Naive B cell (primary cell): ENCODE measurements around the gene YPEL2. TPM values are rescaled to one million over a fixed set of nuclear protein-coding genes. Genes with fewer than 3 reads are reported as not detected.
A peak's percentile ranks its signal among the peaks of the same experiment; 100 is the strongest.

Experiments
- ATAC-seq, 2 donors: fragments of 150-1000 bp; cut with Tn5 transposase; 2 replicates each; pipeline ENCODE4 v1.10.0; 2021; ENCODE audit warnings: low read depth in 2 of 2, mild to moderate bottlenecking in 2 of 2, moderate library complexity in 2 of 2
- DNase-seq: peaks from one replicate; pipeline ENCODE4 v3.0.0; 2022
- H3K27ac Mint-ChIP-seq, 6 donors: one replicate each; pipeline ENCODE4 v1.8.0; 2020 to 2022; ENCODE audit warnings: mild to moderate bottlenecking in 6 of 6, mixed read lengths in 6 of 6, moderate library complexity in 5 of 6, inconsistent platforms in 2 of 6
- H3K27me3 Mint-ChIP-seq, 3 donors: one replicate each; pipeline ENCODE4 v1.8.0; 2021 to 2022; ENCODE audit warnings: mixed read lengths in 3 of 3, mild to moderate bottlenecking in 1 of 3
- H3K36me3 Mint-ChIP-seq, 2 donors: one replicate each; pipeline ENCODE4 v1.8.0; 2020 to 2022; ENCODE audit warnings: mixed read lengths in 2 of 2, inconsistent platforms in 1 of 2, mild to moderate bottlenecking in 1 of 2
- H3K4me1 Mint-ChIP-seq, 3 donors: one replicate each; pipeline ENCODE4 v1.8.0; 2020 to 2022; ENCODE audit warnings: mixed read lengths in 3 of 3, inconsistent platforms in 1 of 3, mild to moderate bottlenecking in 1 of 3, moderate library complexity in 1 of 3
- H3K4me3 Mint-ChIP-seq, 8 donors: one replicate each; pipeline ENCODE4 v1.8.0; 2020 to 2022; ENCODE audit warnings: mild to moderate bottlenecking in 8 of 8, mixed read lengths in 8 of 8, moderate library complexity in 8 of 8, inconsistent platforms in 2 of 8
- H3K9me3 Mint-ChIP-seq, 7 donors: one replicate each; pipeline ENCODE4 v1.8.0; 2020 to 2022; ENCODE audit warnings: mixed read lengths in 7 of 7, mild to moderate bottlenecking in 5 of 7, inconsistent platforms in 2 of 7, moderate library complexity in 1 of 7
- polyA plus RNA-seq, 6 donors: library from polyadenylated mRNA; unstranded; fragments of 300-500 nt; fragmentation: Illumina TruSeq; gene quantifications; one replicate each; pipeline ENCODE4 v1.2.3, GENCODE V29; 2021; ENCODE audit warnings: low read depth in 6 of 6

Gene YPEL2
- polyA plus RNA-seq, 6 donors from 2014 or later = 18.8 to 42.5 (median 32.3) TPM

DNA sequence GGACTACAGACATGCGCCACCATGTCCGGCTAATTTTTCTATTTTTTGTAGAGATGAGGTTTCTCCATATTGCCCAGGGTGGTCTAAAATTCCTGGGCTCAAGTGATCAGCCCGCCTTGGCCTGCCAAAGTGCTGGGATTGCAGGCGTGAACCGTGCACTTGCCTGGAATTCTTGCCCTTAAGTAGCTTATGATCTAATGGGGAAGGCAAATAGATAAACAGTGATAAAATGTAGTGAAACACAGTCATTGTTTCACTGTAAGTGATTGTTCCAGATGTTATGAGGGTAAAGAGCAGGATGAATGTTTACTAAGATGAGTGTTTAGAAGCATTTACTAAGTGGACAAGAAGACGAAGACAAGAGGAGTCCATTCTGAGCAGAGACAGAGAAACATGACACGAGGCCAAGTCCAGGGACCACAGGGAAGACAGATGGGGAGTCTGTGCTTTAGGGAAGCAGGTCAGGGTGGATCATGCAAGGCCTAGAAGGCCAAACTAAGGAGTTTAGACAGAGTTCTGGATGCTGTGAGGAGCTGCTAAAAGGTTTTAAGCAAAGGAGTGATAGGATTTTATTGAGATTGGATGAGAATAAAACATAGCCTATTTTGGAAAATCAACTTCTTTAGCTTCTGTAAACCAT lies 36.9 kb downstream of the YPEL2 start:
- Mint-ChIP-seq H3K4me3 (peak overlapping the region in 2 of 8 donors; percentile 38 to 48), H3K27ac (peak overlapping the region in 5 of 6 donors; percentile 2 to 63 (median 32)), H3K9me3 (no peaks in the 10 kb centered on the region), H3K4me1 (peaks cover 74 to 94% (median 89%) of the 10 kb centered on the region in 3 donors), H3K27me3 (no peaks in the 10 kb centered on the region), H3K36me3 (peaks cover 0 to 5% of the 10 kb centered on the region in 2 donors)
- DNase-seq (no peak), ATAC-seq (no peak)

- ATAC-seq = no peak
- no peaks in the 10 kb centered on the region for H3K27me3 Mint-ChIP-seq
- H3K4me3 Mint-ChIP-seq = peak overlapping the region in 2 of 8 donors; percentile 6 to 24
- peaks cover 74 to 94% (median 89%) of the 10 kb centered on the region in 3 donors for H3K4me1 Mint-ChIP-seq
- no peaks in the 10 kb centered on the region for H3K36me3 Mint-ChIP-seq
- H3K27ac Mint-ChIP-seq = peak overlapping the region in 3 of 6 donors; percentile 22 to 33 (median 32)
- H3K9me3 Mint-ChIP-seq = no peaks in the 10 kb centered on the region
- DNase-seq = no peak
These were observed 37.8 kb downstream of the YPEL2 start for GRCh38 chr17:59369031-59369975.

DNA sequence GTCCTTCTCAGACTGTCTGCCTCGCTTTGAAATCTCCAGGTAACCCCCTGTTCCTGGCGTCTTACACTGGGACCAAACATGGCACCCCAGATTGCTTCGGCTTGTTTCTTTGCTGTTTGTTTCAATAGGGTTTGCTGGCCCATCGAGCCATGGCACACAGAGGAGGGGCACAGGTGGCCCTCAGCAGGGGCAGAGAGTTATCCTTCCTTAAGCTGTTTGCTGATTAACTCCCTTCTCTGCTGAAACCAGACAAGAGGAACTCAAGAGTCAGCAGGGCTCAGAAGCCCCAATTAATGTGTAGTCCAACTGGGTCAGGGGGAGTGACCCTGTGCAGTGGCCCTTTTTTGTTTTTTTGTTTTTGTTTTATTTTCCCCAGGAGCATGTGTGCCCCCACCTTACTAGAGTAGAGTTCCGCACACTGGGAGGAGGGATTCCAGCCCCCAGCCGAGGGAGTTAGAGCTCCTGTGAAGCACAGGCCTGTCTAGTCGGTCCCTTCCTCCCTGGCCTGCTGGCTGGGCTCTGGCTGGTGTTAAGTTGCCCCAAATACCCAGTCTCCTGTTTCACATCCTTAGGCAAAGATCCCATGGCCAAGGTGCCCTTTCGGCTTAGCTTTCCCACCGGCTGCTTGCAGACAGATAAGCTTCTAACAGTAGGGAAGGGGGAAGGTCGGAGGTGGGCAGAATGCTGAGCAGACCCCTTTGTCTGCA lies 39.3 kb downstream of the YPEL2 start:
- H3K4me3 Mint-ChIP-seq = peak overlapping the region; percentile 0 to 86 (median 78)
- peak; percentile 32 to 41 for ATAC-seq

GRCh38 chr17:59371416-59372100 lies 40.1 kb downstream of the YPEL2 start:
- no peak for DNase-seq
- no peaks in the 10 kb centered on the region for H3K9me3 Mint-ChIP-seq
- ATAC-seq = no peak
- H3K36me3 Mint-ChIP-seq = no peaks in the 10 kb centered on the region
- H3K27ac Mint-ChIP-seq = peak overlapping the region in 5 of 6 donors; percentile 63 to 94 (median 81)
- peaks cover 81 to 94% (median 91%) of the 10 kb centered on the region in 3 donors for H3K4me1 Mint-ChIP-seq
- no peaks in the 10 kb centered on the region for H3K27me3 Mint-ChIP-seq
- H3K4me3 Mint-ChIP-seq = peak overlapping the region in 7 of 8 donors; percentile 0 to 86 (median 78)

More for the DNA sequence above, 39.3 kb downstream of the YPEL2 start:
- peak; percentile 30 for DNase-seq
- Mint-ChIP-seq H3K4me1 (peaks cover 78 to 94% (median 91%) of the 10 kb centered on the region in 3 donors), H3K27me3 (no peaks in the 10 kb centered on the region), H3K9me3 (no peaks in the 10 kb centered on the region), H3K27ac (peak overlapping the region; percentile 81 to 94 (median 94)), H3K36me3 (no peaks in the 10 kb centered on the region)

DNA sequence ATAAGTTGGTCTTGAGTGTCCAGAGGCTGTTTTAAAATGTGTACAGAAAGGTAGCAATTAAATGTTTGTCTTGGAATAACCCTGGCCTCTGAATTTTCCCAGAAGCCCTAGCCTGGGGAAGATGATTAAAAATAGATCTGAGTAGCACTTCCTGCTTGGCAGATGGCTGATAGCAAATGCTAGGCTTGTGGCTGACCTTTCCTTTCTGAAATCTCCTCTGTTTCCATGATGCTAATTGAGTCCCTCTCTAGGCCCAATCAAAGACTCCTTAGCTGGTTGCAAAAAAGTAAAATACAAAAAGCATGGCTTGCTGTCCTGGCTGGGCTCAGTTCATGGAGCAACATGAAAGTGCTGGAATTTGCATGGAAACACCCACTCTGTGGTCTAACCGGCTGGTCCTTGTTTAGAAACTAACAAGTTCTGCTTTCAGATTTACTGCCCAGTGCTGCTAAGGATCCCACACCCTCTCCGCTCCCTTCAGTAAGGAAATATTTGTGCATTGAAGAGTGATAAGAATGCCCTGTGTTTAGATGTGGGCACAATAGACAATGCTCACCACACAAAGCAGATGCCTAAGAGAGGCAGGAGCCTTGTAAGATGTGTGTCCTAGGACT lies 40.8 kb downstream of the YPEL2 start:
- Mint-ChIP-seq H3K9me3 (no peaks in the 10 kb centered on the region), H3K27ac (peak overlapping the region; percentile 68 to 91 (median 80)), H3K36me3 (no peaks in the 10 kb centered on the region), H3K4me1 (peaks cover 79 to 93% (median 90%) of the 10 kb centered on the region in 3 donors), H3K27me3 (no peaks in the 10 kb centered on the region), H3K4me3 (peak overlapping the region; percentile 43 to 86 (median 78))
- ATAC-seq = peak; percentile 33 to 48
- no peak for DNase-seq

- H3K4me1 Mint-ChIP-seq = peaks cover 74 to 89% (median 87%) of the 10 kb centered on the region in 3 donors
- no peaks in the 10 kb centered on the region for H3K27me3 Mint-ChIP-seq
- H3K27ac Mint-ChIP-seq = peak overlapping the region in 5 of 6 donors; percentile 68 to 81 (median 76)
- H3K36me3 Mint-ChIP-seq = no peaks in the 10 kb centered on the region
- DNase-seq (no peak), ATAC-seq (no peak)
- peak overlapping the region; percentile 2 to 86 (median 48) for H3K4me3 Mint-ChIP-seq
- H3K9me3 Mint-ChIP-seq = no peaks in the 10 kb centered on the region
These were observed 42.5 kb downstream of the YPEL2 start for GRCh38 chr17:59373882-59374495.

- Mint-ChIP-seq H3K36me3 (no peaks in the 10 kb centered on the region), H3K27me3 (no peaks in the 10 kb centered on the region), H3K4me3 (peak overlapping the region in 5 of 8 donors; percentile 2 to 78 (median 33)), H3K27ac (peak overlapping the region in 5 of 6 donors; percentile 54 to 81 (median 71)), H3K9me3 (no peaks in the 10 kb centered on the region), H3K4me1 (peaks cover 80 to 87% (median 83%) of the 10 kb centered on the region in 3 donors)
- ATAC-seq (no peak), DNase-seq (no peak)
These were observed 43.2 kb downstream of the YPEL2 start for GRCh38 chr17:59374612-59375011.

GRCh38 chr17:59375857-59376256 lies 44.4 kb downstream of the YPEL2 start:
- peak overlapping the region in 5 of 6 donors; percentile 33 to 86 (median 80) for H3K27ac Mint-ChIP-seq
- DNase-seq (no peak), ATAC-seq (peak; percentile 60 to 67)
- H3K4me3 Mint-ChIP-seq = peak overlapping the region in 1 of 8 donors; percentile 28
- peaks cover 72 to 86% (median 75%) of the 10 kb centered on the region in 3 donors for H3K4me1 Mint-ChIP-seq
- no peaks in the 10 kb centered on the region for H3K27me3 Mint-ChIP-seq
- H3K9me3 Mint-ChIP-seq = no peaks in the 10 kb centered on the region
- no peaks in the 10 kb centered on the region for H3K36me3 Mint-ChIP-seq

DNA sequence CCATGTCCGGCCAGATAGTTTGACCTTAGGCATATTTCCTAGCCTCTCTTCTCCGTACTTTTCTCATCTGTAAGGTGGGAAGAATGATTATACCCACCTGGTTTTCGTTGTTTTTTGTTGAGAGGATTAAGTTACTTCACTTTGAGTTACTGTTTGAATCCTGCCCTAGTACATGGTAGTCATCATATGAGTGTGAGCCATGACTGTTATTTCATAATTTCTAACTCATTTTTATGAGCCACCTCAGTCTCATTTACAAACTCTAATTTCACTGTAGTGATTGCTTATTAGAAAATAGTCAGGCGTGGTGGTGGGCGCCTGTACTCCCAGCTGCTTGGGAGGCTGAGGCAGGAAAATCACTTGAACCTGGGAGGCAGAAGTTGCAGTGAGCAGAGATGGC lies 45.1 kb downstream of the YPEL2 start:
- H3K27ac Mint-ChIP-seq = peak overlapping the region in 4 of 6 donors; percentile 73 to 86 (median 82)
- H3K4me1 Mint-ChIP-seq = peaks cover 69 to 86% (median 71%) of the 10 kb centered on the region in 3 donors
- DNase-seq (no peak), ATAC-seq (no peak)
- H3K27me3 Mint-ChIP-seq = no peaks in the 10 kb centered on the region
- no peak overlapping the region for H3K4me3 Mint-ChIP-seq
- no peaks in the 10 kb centered on the region for H3K9me3 Mint-ChIP-seq
- H3K36me3 Mint-ChIP-seq = no peaks in the 10 kb centered on the region

DNA sequence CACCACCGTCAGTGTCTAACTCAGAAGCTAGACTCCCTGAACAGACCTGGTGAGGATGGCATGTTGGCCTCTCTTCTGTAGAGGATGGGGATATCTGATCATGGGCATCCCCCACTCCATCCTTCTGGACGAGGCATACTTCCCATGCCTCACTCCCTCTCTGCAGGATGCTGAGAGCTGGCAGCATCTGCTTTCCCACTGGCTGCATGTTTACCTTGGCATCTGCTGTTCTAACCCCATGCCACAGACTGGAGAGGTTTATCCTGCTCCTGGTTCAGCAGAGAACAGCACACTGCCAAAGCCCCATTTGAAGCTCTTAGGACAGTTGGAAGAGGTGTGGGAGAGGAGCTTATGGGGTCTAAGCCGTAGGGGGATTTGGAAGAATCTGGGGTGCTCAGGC lies 46.0 kb downstream of the YPEL2 start:
- no peak for DNase-seq
- H3K4me3 Mint-ChIP-seq = peak overlapping the region in 2 of 8 donors; percentile 22 to 34
- peak overlapping the region in 1 of 6 donors; percentile 37 for H3K27ac Mint-ChIP-seq
- ATAC-seq = no peak
- H3K9me3 Mint-ChIP-seq = no peaks in the 10 kb centered on the region
- no peaks in the 10 kb centered on the region for H3K27me3 Mint-ChIP-seq
- H3K36me3 Mint-ChIP-seq = no peaks in the 10 kb centered on the region
- peaks cover 60 to 82% (median 68%) of the 10 kb centered on the region in 3 donors for H3K4me1 Mint-ChIP-seq

DNA sequence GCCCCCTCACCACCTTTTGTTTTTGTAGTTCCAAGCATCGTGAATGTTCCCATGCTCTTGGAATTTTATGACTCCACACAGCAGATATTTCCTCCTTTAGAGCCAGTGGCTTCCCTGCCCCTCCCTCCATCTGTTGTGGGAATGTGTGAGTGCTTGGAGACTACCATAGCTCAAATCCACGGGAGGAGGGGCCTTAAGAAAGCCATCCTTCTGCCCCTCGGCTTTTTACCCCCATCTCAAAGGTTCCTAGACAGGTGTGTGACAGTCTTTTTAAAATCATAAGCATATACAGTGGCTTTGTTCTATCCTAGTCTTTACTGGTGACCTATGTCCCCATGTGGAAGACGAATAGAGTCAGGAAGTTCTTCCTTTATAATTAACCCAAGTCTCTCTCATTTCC lies 47.2 kb downstream of the YPEL2 start:
- Mint-ChIP-seq H3K4me1 (peaks cover 47 to 69% (median 55%) of the 10 kb centered on the region in 3 donors), H3K4me3 (no peak overlapping the region), H3K27me3 (no peaks in the 10 kb centered on the region), H3K9me3 (no peaks in the 10 kb centered on the region), H3K27ac (peak overlapping the region in 4 of 6 donors; percentile 59 to 85 (median 72)), H3K36me3 (no peaks in the 10 kb centered on the region)
- DNase-seq (no peak), ATAC-seq (no peak)

- DNase-seq (no peak), ATAC-seq (no peak)
- Mint-ChIP-seq H3K4me3 (no peak overlapping the region), H3K36me3 (no peaks in the 10 kb centered on the region), H3K27ac (peak overlapping the region in 2 of 6 donors; percentile 36 to 62), H3K9me3 (no peaks in the 10 kb centered on the region), H3K27me3 (no peaks in the 10 kb centered on the region), H3K4me1 (peaks cover 35 to 51% (median 37%) of the 10 kb centered on the region in 3 donors)
These were observed 49.0 kb downstream of the YPEL2 start for GRCh38 chr17:59380474-59380873.
